GM23248 (cell line): ENCODE data around the gene CASP9. TPM values are rescaled to one million over a fixed set of nuclear protein-coding genes. Genes with fewer than 3 reads are reported as not detected.
"Not testable (repeated sequence)": the region's sequence is repeated elsewhere in the genome, so short reads cannot be mapped to it uniquely, and the experiment has no call there.

ENCODE experiments used
- DNase-seq: peaks from one replicate; pipeline ENCODE4 v3.0.0-alpha.2; 2015
- H2AFZ ChIP-seq: fragments of 200-600 bp; sonication (generic); 2 replicates; pipeline ENCODE4 v1.6.1; 2016; ENCODE audit warnings: antibody characterized with exemption
- H3F3A ChIP-seq: fragments of 200-600 bp; sonication (generic); 2 replicates; pipeline ENCODE4 v1.6.1; 2016; ENCODE audit warnings: mild to moderate bottlenecking, antibody characterized with exemption, mixed run types; ENCODE audit not compliant: insufficient read depth
- H3K27ac ChIP-seq: fragments of 200-600 bp; sonication (generic); 2 replicates; pipeline ENCODE4 v1.5.1; 2016; ENCODE audit warnings: mild to moderate bottlenecking
- H3K27me3 ChIP-seq: fragments of 200-600 bp; sonication (generic); replicated peaks from 2 replicates; pipeline ENCODE4 v1.6.1; 2016; ENCODE audit warnings: mild to moderate bottlenecking; ENCODE audit not compliant: insufficient read depth
- H3K36me3 ChIP-seq: fragments of 200-600 bp; sonication (generic); 2 replicates; pipeline ENCODE4 v1.6.1; 2016; ENCODE audit warnings: low read depth, mild to moderate bottlenecking
- H3K4me1 ChIP-seq: fragments of 200-600 bp; sonication (generic); 2 replicates; pipeline ENCODE4 v1.6.1; 2016; ENCODE audit warnings: mild to moderate bottlenecking; ENCODE audit not compliant: insufficient read depth
- H3K4me2 ChIP-seq: fragments of 200-600 bp; sonication (generic); one replicate; pipeline ENCODE4 v1.6.1; 2016; ENCODE audit warnings: mild to moderate bottlenecking; ENCODE audit not compliant: unreplicated experiment
- H3K4me3 ChIP-seq: fragments of 200-600 bp; sonication (generic); 2 replicates; pipeline ENCODE4 v1.5.1; 2016; ENCODE audit warnings: mild to moderate bottlenecking
- H3K79me2 ChIP-seq: fragments of 200-600 bp; sonication (generic); 2 replicates; pipeline ENCODE4 v1.6.1; 2016; ENCODE audit warnings: mild to moderate bottlenecking; ENCODE audit not compliant: insufficient read depth
- H3K9ac ChIP-seq: fragments of 200-600 bp; sonication (generic); 2 replicates; pipeline ENCODE4 v1.6.1; 2016; ENCODE audit warnings: mild to moderate bottlenecking
- H3K9me2 ChIP-seq: fragments of 200-600 bp; sonication (generic); 2 replicates; pipeline ENCODE4 v1.6.1; 2016; ENCODE audit warnings: mixed run types, mild to moderate bottlenecking, moderate library complexity; ENCODE audit not compliant: insufficient read depth
- H3K9me3 ChIP-seq: fragments of 200-600 bp; sonication (generic); one replicate; pipeline ENCODE4 v1.6.1; 2017; ENCODE audit warnings: low read depth
- H4K20me1 ChIP-seq: fragments of 200-600 bp; sonication (generic); 2 replicates; pipeline ENCODE4 v1.6.0; 2016; ENCODE audit not compliant: insufficient read depth
- EZH2 ChIP-seq: fragments of 200-600 bp; sonication (generic); IDR thresholded peaks from 2 replicates; pipeline ENCODE4 v1.6.1; 2018; ENCODE audit warnings: antibody characterized with exemption, mild to moderate bottlenecking; ENCODE audit not compliant: insufficient read depth, poor library complexity, severe bottlenecking
- EZH2phosphoT487 ChIP-seq: fragments of 200-600 bp; sonication (generic); IDR thresholded peaks from 2 replicates; pipeline ENCODE4 v1.6.1; 2018; ENCODE audit warnings: antibody characterized with exemption, moderate library complexity, mild to moderate bottlenecking, low read depth; ENCODE audit not compliant: insufficient read depth
- WGBS, 2 experiments: methylation state at CpG; one replicate each; pipeline ENCODE4 v1.1.6; 2015 to 2017; ENCODE audit warnings: low lambda C conversion rate in 2 of 2, low coverage in 1 of 2; ENCODE audit errors: missing lambda C conversion rate in 2 of 2; 5-methylcytosine and 5-hydroxymethylcytosine counted together
- in situ Hi-C: fragments of 300-500 bp; cut with MboI; formaldehyde crosslinking; loops from 2 replicates; pipeline ENCODE4 v1.15.0; 2020
- polyA plus RNA-seq: library from polyadenylated mRNA; unstranded; fragments of >200 nt; fragmentation: Nextera tagmentation; extraction: Ambion mirVana; gene quantifications from 2 replicates; pipeline ENCODE4 v1.2.1, GENCODE V29; 2016
- total RNA-seq: library from RNA; depleted of rRNA; stranded (reverse); fragments of >200 nt; shearing (Covaris generic); gene quantifications from 2 replicates; pipeline ENCODE4 v1.2.3, GENCODE V29; 2014

CASP9 gene
- total and polyA plus RNA-seq, 2 experiments from 2014 or later: 6.7 to 15.8 TPM

- no peaks in the 10 kb centered on the region for H3K36me3 ChIP-seq
- H3K9me3 ChIP-seq: no peaks in the 10 kb centered on the region
- H3K4me2 ChIP-seq: no peak overlapping the region
- H3K9ac ChIP-seq: no peak overlapping the region
- H3K4me3 ChIP-seq: no peak overlapping the region
- H3K4me1 ChIP-seq: no peaks in the 10 kb centered on the region
- no peak for DNase-seq
- H3K79me2 ChIP-seq: no peaks in the 10 kb centered on the region
- no peaks in the 10 kb centered on the region for H3K27me3 ChIP-seq
- no peaks in the 10 kb centered on the region for H3F3A ChIP-seq
- 88 to 89% methylated on average over 5 of the region's 5 CpGs for WGBS, 2 experiments
- no peak overlapping the region for H2AFZ ChIP-seq
- in situ Hi-C loops: no loop called here
- no peak for TF ChIP-seq EZH2phosphoT487
- no peak for TF ChIP-seq EZH2
- no peaks in the 10 kb centered on the region for H4K20me1 ChIP-seq
- H3K9me2 ChIP-seq: no peaks in the 10 kb centered on the region
- no peak overlapping the region for H3K27ac ChIP-seq
These were observed 46.3 kb downstream of the CASP9 start for GRCh38 chr1:15477646-15478212.

DNA sequence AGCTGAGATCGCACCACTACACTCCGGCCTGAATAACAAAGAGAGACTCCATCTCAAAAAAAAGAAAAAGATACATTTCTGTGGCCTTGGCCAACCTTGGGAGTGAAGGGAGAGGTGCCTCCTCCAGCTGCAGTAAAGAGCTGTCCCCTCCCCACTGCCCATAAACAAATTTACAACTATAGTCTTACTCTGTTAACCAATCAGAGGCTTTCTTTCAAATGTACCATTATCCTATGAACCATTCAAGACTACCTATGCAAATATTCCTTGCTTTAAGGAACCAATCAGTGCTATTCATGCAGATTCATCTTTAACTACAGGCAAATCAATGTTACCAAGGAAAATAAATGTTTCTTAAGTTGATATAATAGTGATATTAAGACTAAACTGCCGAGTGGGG, 47.1 kb downstream of the CASP9 start:
- Histone ChIP-seq H3K27me3 (no peaks in the 10 kb centered on the region), H3K27ac (no peak overlapping the region), H3K36me3 (no peaks in the 10 kb centered on the region), H3K9ac (no peak overlapping the region), H2AFZ (no peak overlapping the region), H3K79me2 (no peaks in the 10 kb centered on the region), H3F3A (no peaks in the 10 kb centered on the region), H3K9me2 (no peaks in the 10 kb centered on the region), H3K4me3 (no peak overlapping the region), H3K4me2 (no peak overlapping the region), H3K9me3 (no peaks in the 10 kb centered on the region), H3K4me1 (no peaks in the 10 kb centered on the region), H4K20me1 (no peaks in the 10 kb centered on the region)
- WGBS, 2 experiments: 87 to 92% methylated on average over 3 of the region's 3 CpGs
- in situ Hi-C loops: no loop called here
- TF ChIP-seq EZH2 (no peak), EZH2phosphoT487 (no peak)
- no peak for DNase-seq

GRCh38 chr1:15475752-15476314, 48.2 kb downstream of the CASP9 start, which contains the start of gene CELA2B:
Gene CELA2B (plus strand): TSS chr1:15476104. CDS start chr1:15476126, 22 bp downstream.
- H3K4me1 ChIP-seq: no peaks in the 10 kb centered on the region
- no peaks in the 10 kb centered on the region for H3K36me3 ChIP-seq
- no peaks in the 10 kb centered on the region for H3K27me3 ChIP-seq
- no peaks in the 10 kb centered on the region for H4K20me1 ChIP-seq
- H3F3A ChIP-seq: no peaks in the 10 kb centered on the region
- H2AFZ ChIP-seq: no peak within 1 kb of the TSS
- no peak within 1 kb of the TSS for H3K27ac ChIP-seq
- no peak within 1 kb of the TSS for H3K4me3 ChIP-seq
- no peaks in the 10 kb centered on the region for H3K9me3 ChIP-seq
- DNase-seq: no peak
- 71 to 72% methylated on average over 5 of the region's 5 CpGs for WGBS, 2 experiments
- H3K9ac ChIP-seq: no peak within 1 kb of the TSS
- in situ Hi-C loops: no loop called here
- no peaks in the 10 kb centered on the region for H3K79me2 ChIP-seq
- H3K9me2 ChIP-seq: no peaks in the 10 kb centered on the region
- TF ChIP-seq EZH2 (no peak), EZH2phosphoT487 (no peak)
- H3K4me2 ChIP-seq: no peak within 1 kb of the TSS

- Histone ChIP-seq H3K9me3 (no peaks in the 10 kb centered on the region), H3K4me1 (no peaks in the 10 kb centered on the region), H3K4me2 (no peak overlapping the region), H3F3A (no peaks in the 10 kb centered on the region), H3K9ac (no peak overlapping the region), H3K4me3 (no peak overlapping the region), H4K20me1 (no peaks in the 10 kb centered on the region), H3K79me2 (no peaks in the 10 kb centered on the region), H2AFZ (no peak overlapping the region), H3K9me2 (no peaks in the 10 kb centered on the region), H3K27ac (no peak overlapping the region), H3K27me3 (no peaks in the 10 kb centered on the region), H3K36me3 (no peaks in the 10 kb centered on the region)
- in situ Hi-C loops: no loop called here
- DNase-seq: no peak
- TF ChIP-seq EZH2 (no peak), EZH2phosphoT487 (no peak)
- WGBS, 2 experiments: 43 to 48% methylated on average over 11 of the region's 11 CpGs
These were observed 51.4 kb downstream of the CASP9 start for GRCh38 chr1:15472587-15472986.

- H3K4me3 ChIP-seq, H3K4me2 ChIP-seq, H4K20me1 ChIP-seq, H3F3A ChIP-seq, DNase-seq, H3K36me3 ChIP-seq, H3K79me2 ChIP-seq, H3K9ac ChIP-seq, H3K27ac ChIP-seq, H2AFZ ChIP-seq, in situ Hi-C loops, H3K4me1 ChIP-seq, H3K27me3 ChIP-seq, H3K9me2 ChIP-seq, H3K9me3 ChIP-seq: not testable (repeated sequence)
- WGBS, 2 experiments: 39 to 41% methylated on average over 6 of the region's 6 CpGs
These were observed 52.3 kb downstream of the CASP9 start for GRCh38 chr1:15471723-15472122.

DNA sequence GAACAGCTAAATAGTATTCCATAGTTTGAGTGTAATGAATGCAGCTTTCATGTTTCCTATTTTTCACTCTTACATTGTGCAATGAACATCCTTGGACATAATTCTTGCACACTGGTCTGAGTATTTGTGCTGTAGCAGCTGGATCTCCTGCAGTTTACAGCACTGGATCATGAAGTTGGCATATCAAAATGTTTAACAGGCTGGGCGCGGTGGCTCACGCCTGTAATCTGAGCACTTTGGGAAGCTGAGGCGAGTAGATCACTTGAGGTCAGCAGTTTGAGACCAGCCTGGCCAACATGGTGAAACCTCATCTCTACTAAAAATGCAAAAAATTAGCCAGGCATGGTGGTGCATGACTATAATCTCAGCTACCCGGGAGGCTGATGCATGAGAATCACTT, 52.9 kb downstream of the CASP9 start:
- H3K9me3 ChIP-seq, H3K27me3 ChIP-seq, H3K9ac ChIP-seq, H3K4me2 ChIP-seq, H3K27ac ChIP-seq, H4K20me1 ChIP-seq, in situ Hi-C loops, H3K9me2 ChIP-seq, DNase-seq, H3K4me3 ChIP-seq, H3K36me3 ChIP-seq, H2AFZ ChIP-seq, H3K79me2 ChIP-seq, H3K4me1 ChIP-seq, H3F3A ChIP-seq: not testable (repeated sequence)
- WGBS, 2 experiments: 63 to 67% methylated on average over 5 of the region's 5 CpGs
